GM20431 (cell line): Measurements from ENCODE around the gene KLHL29.

Experiments used
- in situ Hi-C: fragments of 300-500 bp; cut with MseI, MboI; formaldehyde crosslinking; loops from one replicate; pipeline ENCODE4 v1.15.0; 2020; ENCODE audit warnings: low sequenced_read_pairs; ENCODE audit not compliant: unreplicated experiment

Gene KLHL29

GRCh38 chr2:23441414-23441813, 56.4 kb downstream of the KLHL29 start:
- in situ Hi-C loops = no loop called here

GRCh38 chr2:23445450-23445868, 60.5 kb downstream of the KLHL29 start:
- in situ Hi-C loops = no loop called here

- in situ Hi-C loops = no loop called here
Measured at GRCh38 chr2:23446916-23447315, 61.9 kb downstream of the KLHL29 start.

GRCh38 chr2:23447405-23447804, 62.4 kb downstream of the KLHL29 start:
- in situ Hi-C loops = no loop called here

- in situ Hi-C loops = no loop called here
Measured at GRCh38 chr2:23448906-23449305, 63.9 kb downstream of the KLHL29 start.

GRCh38 chr2:23449413-23449812, 64.4 kb downstream of the KLHL29 start:
- in situ Hi-C loops = no loop called here

- in situ Hi-C loops = no loop called here
Measured at GRCh38 chr2:23449831-23450331, 64.9 kb downstream of the KLHL29 start.

GRCh38 chr2:23452372-23452771, 67.4 kb downstream of the KLHL29 start:
- in situ Hi-C loops = no loop called here

GRCh38 chr2:23452853-23453420, 68.0 kb downstream of the KLHL29 start:
- in situ Hi-C loops = no loop called here

- in situ Hi-C loops = no loop called here
Measured at GRCh38 chr2:23453432-23453831, 68.5 kb downstream of the KLHL29 start.

- in situ Hi-C loops = no loop called here
Measured at GRCh38 chr2:23453836-23454460, 69.0 kb downstream of the KLHL29 start.

- in situ Hi-C loops = no loop called here
Measured at GRCh38 chr2:23454501-23455120, 69.6 kb downstream of the KLHL29 start.

GRCh38 chr2:23456396-23456795, 71.4 kb downstream of the KLHL29 start:
- in situ Hi-C loops = no loop called here

- in situ Hi-C loops = no loop called here
Measured at GRCh38 chr2:23456881-23457760, 72.1 kb downstream of the KLHL29 start.

- in situ Hi-C loops = no loop called here
Measured at GRCh38 chr2:23457990-23458682, 73.2 kb downstream of the KLHL29 start.

GRCh38 chr2:23459032-23459431, 74.1 kb downstream of the KLHL29 start:
- in situ Hi-C loops = no loop called here

GRCh38 chr2:23460228-23460627, 75.2 kb downstream of the KLHL29 start:
- in situ Hi-C loops = no loop called here

- in situ Hi-C loops = no loop called here
Measured at GRCh38 chr2:23460993-23461392, 76.0 kb downstream of the KLHL29 start.

GRCh38 chr2:23464156-23464555, 79.2 kb downstream of the KLHL29 start:
- in situ Hi-C loops = no loop called here
